Measurements from ENCODE around the gene SPG11.
"Not testable (repeated sequence)": the region's sequence is repeated elsewhere in the genome, so short reads cannot be mapped to it uniquely, and the experiment has no call there.

SPG11 gene

GRCh38 chr15:44682211-44682610 lies 18.7 kb upstream of the SPG11 start:
- DNase-seq: no peak

- peak; percentile 47 for DNase-seq
Measured at GRCh38 chr15:44676676-44677075, 13.2 kb upstream of the SPG11 start.

GRCh38 chr15:44675911-44676310 lies 12.4 kb upstream of the SPG11 start:
- DNase-seq: no peak

GRCh38 chr15:44673639-44674038 lies 10.2 kb upstream of the SPG11 start:
- no peak for DNase-seq

- no peak for DNase-seq
Measured at GRCh38 chr15:44670087-44670950, 6.9 kb upstream of the SPG11 start.

GRCh38 chr15:44668921-44669320 lies 5.5 kb upstream of the SPG11 start:
- DNase-seq: no peak

GRCh38 chr15:44667039-44667360 lies 3.5 kb upstream of the SPG11 start:
- DNase-seq: no peak

- no peak for DNase-seq
Measured at GRCh38 chr15:44666210-44667038, 3.0 kb upstream of the SPG11 start.

- peak; percentile 84 for DNase-seq
Measured at GRCh38 chr15:44662478-44663409, 718 bp downstream of the SPG11 start.

- DNase-seq: no peak
Measured at GRCh38 chr15:44661576-44661975, 1.9 kb downstream of the SPG11 start.

GRCh38 chr15:44659056-44659455 lies 4.4 kb downstream of the SPG11 start:
- DNase-seq: no peak

GRCh38 chr15:44657378-44657777 lies 6.1 kb downstream of the SPG11 start:
- no peak for DNase-seq

GRCh38 chr15:44656913-44657312 lies 6.5 kb downstream of the SPG11 start:
- no peak for DNase-seq

- no peak for DNase-seq
Measured at GRCh38 chr15:44656298-44656697, 7.2 kb downstream of the SPG11 start.

- DNase-seq: no peak
Measured at GRCh38 chr15:44654858-44655257, 8.6 kb downstream of the SPG11 start.

GRCh38 chr15:44647637-44648036 lies 15.8 kb downstream of the SPG11 start:
- no peak for DNase-seq

GRCh38 chr15:44647036-44647435 lies 16.4 kb downstream of the SPG11 start:
- no peak for DNase-seq

- no peak for DNase-seq
Measured at GRCh38 chr15:44646460-44646859, 17.0 kb downstream of the SPG11 start.

- no peak for DNase-seq
Measured at GRCh38 chr15:44641651-44642050, 21.8 kb downstream of the SPG11 start.

- DNase-seq: no peak
Measured at GRCh38 chr15:44636976-44637375, 26.5 kb downstream of the SPG11 start.

- DNase-seq: no peak
Measured at GRCh38 chr15:44633603-44634002, 29.9 kb downstream of the SPG11 start.

- DNase-seq: not testable (repeated sequence)
Measured at GRCh38 chr15:44625286-44625685, 38.2 kb downstream of the SPG11 start.

GRCh38 chr15:44623178-44623577 lies 40.3 kb downstream of the SPG11 start:
- DNase-seq: no peak

Measured in activated naive CD4-positive, alpha-beta T cell treated with Interleukin-2 at 50 U/mL for 16 hours (primary cell).